Testis (tissue), 2 donors: ENCODE data around the gene PDZD4.

Source experiments
- CTCF ChIP-seq, 3 experiments: fragments of 450-650 bp in 2 of 3; fragments of 200-600 bp in 1 of 3; sonication (generic) in 1 of 3; IDR thresholded peaks; one replicate each; pipeline ENCODE4 v1.5.1; 2016 to 2019; ENCODE audit warnings: antibody characterized with exemption in 3 of 3, mild to moderate bottlenecking in 2 of 3, moderate library complexity in 1 of 3
- POLR2A ChIP-seq: fragments of 450-650 bp; IDR thresholded peaks from one replicate; pipeline ENCODE4 v1.6.1; 2017; ENCODE audit warnings: antibody characterized with exemption, mild to moderate bottlenecking, moderate library complexity

- TF ChIP-seq POLR2A: no peak
- TF ChIP-seq CTCF (IDR thresholded peaks at IDR 0.05): no peak
These were observed 14.3 kb upstream of the PDZD4 start for GRCh38 chrX:153844509-153845082.
